Measurements from ENCODE around the gene CD27.
"Not testable (repeated sequence)": the region's sequence is repeated elsewhere in the genome, so short reads cannot be mapped to it uniquely, and the experiment has no call there.

The CD27 gene

DNA sequence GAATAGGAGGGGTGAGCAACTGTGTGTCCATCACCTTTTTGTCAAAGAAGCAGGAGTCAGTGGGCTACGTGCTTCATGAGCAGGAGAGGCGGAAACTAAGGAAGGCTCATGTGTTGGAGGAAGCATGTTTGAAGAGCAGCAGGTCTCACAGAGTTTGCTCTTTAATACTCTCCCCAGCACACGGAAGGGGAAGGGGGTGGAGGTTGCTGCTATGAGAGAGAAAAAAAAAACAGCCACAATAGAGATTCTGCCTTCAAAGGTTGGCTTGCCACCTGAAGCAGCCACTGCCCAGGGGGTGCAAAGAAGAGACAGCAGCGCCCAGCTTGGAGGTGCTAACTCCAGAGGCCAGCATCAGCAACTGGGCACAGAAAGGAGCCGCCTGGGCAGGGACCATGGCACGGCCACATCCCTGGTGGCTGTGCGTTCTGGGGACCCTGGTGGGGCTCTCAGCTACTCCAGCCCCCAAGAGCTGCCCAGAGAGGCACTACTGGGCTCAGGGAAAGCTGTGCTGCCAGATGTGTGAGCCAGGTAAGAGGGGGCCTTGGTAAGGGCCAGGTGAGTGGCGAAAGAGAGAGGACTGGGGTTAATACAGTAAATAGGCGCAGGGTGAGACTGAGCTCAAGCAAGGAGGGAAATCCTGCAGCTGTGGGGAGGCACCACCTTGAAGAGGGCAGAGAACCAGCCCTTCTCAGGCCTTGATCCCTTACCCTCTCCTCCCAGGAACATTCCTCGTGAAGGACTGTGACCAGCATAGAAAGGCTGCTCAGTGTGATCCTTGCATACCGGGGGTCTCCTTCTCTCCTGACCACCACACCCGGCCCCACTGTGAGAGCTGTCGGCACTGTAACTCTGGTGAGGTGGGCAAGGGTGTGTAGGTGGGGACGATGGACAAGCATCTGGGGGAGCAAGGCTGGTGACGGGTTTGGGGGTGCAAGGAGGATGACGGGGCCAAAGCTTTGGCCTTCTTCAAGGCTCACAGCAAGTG, at the start of gene CD27:
Gene CD27, plus strand, starts transcription at position 252 of the 985 bp plus-strand sequence. Its CDS starts 141 bp downstream, at position 393.
- no peak for DNase-seq (ENCODE audit: low spot score)

GRCh38 chr12:6396031-6396430, 48.7 kb upstream of the CD27 start:
- no peak for DNase-seq (ENCODE audit: low spot score)

- DNase-seq (ENCODE audit: low spot score), result no peak
These were observed 44.7 kb upstream of the CD27 start for GRCh38 chr12:6399884-6400644.

- no peak for DNase-seq (ENCODE audit: low spot score)
These were observed 40.4 kb upstream of the CD27 start for GRCh38 chr12:6404390-6404789.

DNA sequence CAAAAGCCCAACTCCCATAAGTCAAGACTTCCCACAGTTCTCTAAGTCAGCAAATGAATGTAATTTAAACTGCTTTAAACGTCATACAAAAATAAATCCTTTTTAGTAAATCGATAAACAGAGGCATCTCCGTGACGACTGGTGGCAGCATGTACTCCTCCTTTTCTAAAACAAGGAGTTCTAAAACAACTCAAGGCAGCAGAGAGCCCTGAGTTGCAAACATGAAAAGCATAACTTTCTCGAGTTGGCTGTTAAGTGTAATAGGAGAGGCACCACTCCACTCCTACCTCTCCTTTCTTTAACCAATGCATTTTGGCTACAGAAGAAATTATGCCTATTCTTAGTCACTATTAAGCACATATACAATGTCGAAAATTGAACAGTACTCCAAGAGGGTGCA, 38.8 kb upstream of the CD27 start:
- DNase-seq (ENCODE audit: low spot score), result no peak

GRCh38 chr12:6407236-6407954, 37.4 kb upstream of the CD27 start:
- no peak for DNase-seq (ENCODE audit: low spot score)

- peak; percentile 61 for DNase-seq (ENCODE audit: low spot score)
These were observed 28.2 kb upstream of the CD27 start for GRCh38 chr12:6416596-6416995.

GRCh38 chr12:6418796-6419195, 26.0 kb upstream of the CD27 start:
- no peak for DNase-seq (ENCODE audit: low spot score)

DNA sequence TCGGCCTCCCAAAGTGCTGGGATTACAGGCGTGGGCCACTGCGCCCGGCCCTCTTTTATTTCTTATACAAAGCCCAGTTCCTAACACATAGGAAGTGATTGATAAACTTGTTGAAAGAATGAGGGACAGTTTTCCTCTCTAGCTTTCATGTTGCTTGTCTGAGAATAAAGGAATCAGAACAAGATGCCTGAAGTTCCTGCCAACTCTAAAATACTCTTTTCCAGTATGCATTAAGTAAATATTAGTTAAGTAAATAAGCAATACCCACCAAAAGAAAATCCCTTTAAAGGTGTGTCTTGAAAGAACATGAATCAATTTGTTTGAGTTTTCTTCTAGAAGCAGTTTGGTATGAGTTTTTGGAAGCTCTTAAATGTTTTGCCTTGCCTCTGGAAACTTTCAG, 24.4 kb upstream of the CD27 start:
- DNase-seq (ENCODE audit: low spot score), result no peak

- DNase-seq (ENCODE audit: low spot score), result peak; percentile 95
These were observed 21.3 kb upstream of the CD27 start for GRCh38 chr12:6423267-6424007.

DNA sequence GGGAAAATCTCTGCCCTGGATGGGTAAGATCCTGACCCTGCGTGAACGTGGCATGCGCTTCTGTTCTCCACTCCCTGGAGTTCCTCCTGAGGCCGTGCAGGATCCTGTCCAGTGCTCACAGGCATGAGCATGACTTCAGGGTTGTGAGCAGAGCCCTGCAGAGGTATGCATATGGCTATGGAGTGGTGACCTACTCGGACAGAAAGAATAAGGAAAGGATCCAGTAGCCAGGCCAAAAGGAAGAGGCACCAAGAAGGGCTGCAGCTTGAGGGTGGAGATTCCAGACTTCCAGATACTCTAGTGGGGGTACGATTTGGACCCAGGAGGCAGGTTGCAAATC, 20.8 kb upstream of the CD27 start:
- no peak for DNase-seq (ENCODE audit: low spot score)

- no peak for DNase-seq (ENCODE audit: low spot score)
These were observed 19.9 kb upstream of the CD27 start for GRCh38 chr12:6424866-6425265.

DNA sequence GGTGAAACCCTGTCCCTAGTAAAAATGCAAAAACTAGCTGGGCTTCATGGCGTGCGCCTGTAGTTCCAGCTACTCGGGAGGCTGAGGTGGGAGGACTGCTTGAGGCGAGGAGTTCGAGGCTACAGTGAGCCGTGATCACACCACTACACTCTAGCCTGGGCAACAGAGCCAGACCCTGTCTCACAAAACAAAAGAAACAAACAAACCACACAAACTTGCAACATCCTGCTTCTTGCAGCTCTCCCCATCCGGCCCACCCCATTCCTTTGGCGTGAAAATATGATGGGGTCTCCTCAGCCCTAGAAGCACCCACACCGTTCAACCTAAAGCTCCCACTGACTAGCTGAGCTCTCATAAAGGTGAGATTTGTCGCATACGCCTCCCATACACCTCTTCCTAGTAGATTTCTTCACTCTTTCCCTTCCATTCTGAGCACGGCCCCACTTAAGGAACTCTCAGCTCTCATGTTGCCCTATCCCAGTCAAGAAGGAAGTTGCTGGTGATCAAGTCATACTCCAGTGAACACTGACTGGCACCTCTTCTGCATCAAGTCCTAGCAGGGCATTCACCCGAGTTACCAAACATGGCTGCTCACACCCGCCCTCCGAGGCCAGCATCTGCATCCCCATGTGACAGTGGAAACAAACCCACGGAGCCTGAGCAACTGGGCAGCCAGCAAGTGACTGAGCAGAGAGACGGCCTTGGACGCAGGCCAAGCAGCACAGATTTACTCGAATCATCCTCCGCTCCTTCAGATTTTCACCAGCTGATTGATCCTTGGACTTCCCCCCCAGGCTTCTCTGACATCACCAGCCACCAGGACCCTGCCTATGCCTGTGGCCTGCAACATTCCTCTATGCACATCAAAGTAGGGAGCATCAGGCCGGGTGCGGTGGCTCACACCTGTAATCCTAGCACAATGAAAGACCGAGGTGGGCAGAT, 18.9 kb upstream of the CD27 start:
- DNase-seq (ENCODE audit: low spot score), result peak; percentile 49

GRCh38 chr12:6426882-6427671, 17.7 kb upstream of the CD27 start:
- DNase-seq (ENCODE audit: low spot score), result no peak

DNA sequence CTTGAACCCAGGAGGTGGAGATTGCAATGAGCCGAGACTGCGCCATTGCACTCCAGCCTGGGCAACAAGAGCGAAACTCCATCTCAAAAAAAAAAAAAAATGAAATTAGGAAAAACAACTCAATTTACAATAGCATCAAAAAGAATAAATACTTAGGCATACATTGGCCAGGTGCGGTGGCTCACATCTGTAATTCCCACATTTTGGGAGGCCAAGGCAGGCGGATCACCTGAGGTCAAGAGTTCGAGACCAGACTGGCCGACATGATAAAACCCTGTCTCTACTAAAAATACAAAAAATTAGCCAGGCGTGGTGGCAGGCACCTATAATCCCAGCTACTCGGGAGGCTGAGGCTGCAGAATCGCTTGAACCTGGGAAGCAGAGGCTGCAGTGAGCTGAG, 17.0 kb upstream of the CD27 start:
- not testable (repeated sequence) for DNase-seq (ENCODE audit: low spot score)

- DNase-seq (ENCODE audit: low spot score), result no peak
These were observed 16.4 kb upstream of the CD27 start for GRCh38 chr12:6428326-6428725.

- peak; percentile 61 for DNase-seq (ENCODE audit: low spot score)
These were observed 14.4 kb upstream of the CD27 start for GRCh38 chr12:6430124-6430989.

GRCh38 chr12:6432991-6433390, 11.8 kb upstream of the CD27 start:
- DNase-seq (ENCODE audit: low spot score), result no peak

Measured in Ammon's horn (tissue), 1 donor.